GM13976 (cell line): ENCODE data around the gene CALR.
A peak's percentile ranks its signal among the peaks of the same experiment; 100 is the strongest.
"Not testable (repeated sequence)": the region's sequence is repeated elsewhere in the genome, so short reads cannot be mapped to it uniquely, and the experiment has no call there.

Experiments used
- DNase-seq: peaks from one replicate; pipeline ENCODE4 v3.0.0; 2012; ENCODE audit warnings: low spot score
- in situ Hi-C: fragments of 300-500 bp; cut with MboI; formaldehyde crosslinking; loops from one replicate; pipeline ENCODE4 v1.12.0; 2022; ENCODE audit warnings: low sequenced_read_pairs, mixed read lengths, inconsistent platforms; ENCODE audit not compliant: unreplicated experiment
- TF ChIP-seq, protein P1 (sequence below): IDR thresholded peaks from 2 replicates; pipeline ENCODE4 v1.5.1; 2012; ENCODE audit warnings: borderline replicate concordance, mild to moderate bottlenecking; ENCODE audit not compliant: insufficient read depth; ENCODE audit errors: extremely low read depth, missing control alignments, control extremely low read depth

Gene CALR

DNA sequence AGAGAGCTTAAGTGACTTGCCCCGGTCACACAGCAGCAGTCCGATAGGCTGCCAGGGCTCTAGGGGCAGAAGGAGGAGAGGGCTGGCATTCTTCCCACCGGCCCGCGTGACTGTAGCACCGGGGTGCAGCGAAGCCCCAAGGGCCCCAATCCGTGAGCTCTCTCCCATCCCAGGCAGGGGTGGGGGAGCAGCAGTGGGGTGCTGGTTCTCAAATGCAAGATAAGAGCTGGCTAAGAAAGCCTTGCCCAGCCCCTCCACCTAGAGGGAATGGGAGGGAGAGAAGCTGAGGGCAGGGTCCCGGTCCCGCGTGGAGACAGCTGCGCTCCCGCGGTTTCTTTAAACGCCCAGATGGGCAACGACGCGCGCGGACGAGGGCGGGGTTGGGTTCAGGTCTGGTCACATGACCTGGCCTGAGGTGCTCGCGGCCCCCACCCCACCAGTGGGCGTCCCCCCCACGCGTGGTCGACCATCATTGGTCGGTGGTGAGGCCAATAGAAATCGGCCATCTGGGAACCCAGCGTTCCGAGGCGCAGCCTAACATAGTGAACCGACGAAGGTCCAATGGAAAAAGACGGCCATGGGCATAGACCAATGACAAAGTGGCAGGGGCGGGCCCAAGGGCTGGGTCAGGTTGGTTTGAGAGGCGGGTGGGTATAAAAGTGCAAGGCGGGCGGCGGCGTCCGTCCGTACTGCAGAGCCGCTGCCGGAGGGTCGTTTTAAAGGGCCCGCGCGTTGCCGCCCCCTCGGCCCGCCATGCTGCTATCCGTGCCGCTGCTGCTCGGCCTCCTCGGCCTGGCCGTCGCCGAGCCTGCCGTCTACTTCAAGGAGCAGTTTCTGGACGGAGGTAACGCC, at the start of gene CALR:
TSS of gene CALR (plus strand) at position 683 of the 852 bp plus-strand sequence. CDS start at position 754, 71 bp downstream.
- TF ChIP-seq, protein P1, sequence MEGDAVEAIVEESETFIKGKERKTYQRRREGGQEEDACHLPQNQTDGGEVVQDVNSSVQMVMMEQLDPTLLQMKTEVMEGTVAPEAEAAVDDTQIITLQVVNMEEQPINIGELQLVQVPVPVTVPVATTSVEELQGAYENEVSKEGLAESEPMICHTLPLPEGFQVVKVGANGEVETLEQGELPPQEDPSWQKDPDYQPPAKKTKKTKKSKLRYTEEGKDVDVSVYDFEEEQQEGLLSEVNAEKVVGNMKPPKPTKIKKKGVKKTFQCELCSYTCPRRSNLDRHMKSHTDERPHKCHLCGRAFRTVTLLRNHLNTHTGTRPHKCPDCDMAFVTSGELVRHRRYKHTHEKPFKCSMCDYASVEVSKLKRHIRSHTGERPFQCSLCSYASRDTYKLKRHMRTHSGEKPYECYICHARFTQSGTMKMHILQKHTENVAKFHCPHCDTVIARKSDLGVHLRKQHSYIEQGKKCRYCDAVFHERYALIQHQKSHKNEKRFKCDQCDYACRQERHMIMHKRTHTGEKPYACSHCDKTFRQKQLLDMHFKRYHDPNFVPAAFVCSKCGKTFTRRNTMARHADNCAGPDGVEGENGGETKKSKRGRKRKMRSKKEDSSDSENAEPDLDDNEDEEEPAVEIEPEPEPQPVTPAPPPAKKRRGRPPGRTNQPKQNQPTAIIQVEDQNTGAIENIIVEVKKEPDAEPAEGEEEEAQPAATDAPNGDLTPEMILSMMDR: no peak
- in situ Hi-C loops: no loop called here
- DNase-seq: peak; percentile 97

DNA sequence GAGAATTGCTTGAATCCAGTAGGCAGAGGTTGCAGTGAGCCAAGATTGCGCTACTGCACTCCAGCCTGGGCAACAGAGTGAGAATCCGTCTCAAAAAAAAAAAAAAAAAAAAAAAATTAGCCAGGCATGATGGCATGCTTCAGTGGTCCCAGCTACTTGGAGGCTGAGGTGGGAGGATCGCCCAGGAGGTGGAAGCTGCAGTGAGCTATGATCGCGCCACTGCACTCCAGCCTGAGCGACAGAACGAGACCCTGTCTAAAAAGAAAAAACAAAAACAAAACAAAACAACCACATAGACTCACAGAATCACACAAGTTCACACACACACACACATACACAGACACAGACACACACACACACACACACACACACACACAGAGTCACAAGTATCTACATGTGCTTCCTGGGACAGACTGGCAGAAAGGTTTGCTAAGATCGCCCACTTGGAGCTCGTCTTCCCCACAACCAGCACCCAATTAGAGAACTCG, 48.1 kb upstream of the CALR start:
- in situ Hi-C loops, DNase-seq: not testable (repeated sequence)

DNA sequence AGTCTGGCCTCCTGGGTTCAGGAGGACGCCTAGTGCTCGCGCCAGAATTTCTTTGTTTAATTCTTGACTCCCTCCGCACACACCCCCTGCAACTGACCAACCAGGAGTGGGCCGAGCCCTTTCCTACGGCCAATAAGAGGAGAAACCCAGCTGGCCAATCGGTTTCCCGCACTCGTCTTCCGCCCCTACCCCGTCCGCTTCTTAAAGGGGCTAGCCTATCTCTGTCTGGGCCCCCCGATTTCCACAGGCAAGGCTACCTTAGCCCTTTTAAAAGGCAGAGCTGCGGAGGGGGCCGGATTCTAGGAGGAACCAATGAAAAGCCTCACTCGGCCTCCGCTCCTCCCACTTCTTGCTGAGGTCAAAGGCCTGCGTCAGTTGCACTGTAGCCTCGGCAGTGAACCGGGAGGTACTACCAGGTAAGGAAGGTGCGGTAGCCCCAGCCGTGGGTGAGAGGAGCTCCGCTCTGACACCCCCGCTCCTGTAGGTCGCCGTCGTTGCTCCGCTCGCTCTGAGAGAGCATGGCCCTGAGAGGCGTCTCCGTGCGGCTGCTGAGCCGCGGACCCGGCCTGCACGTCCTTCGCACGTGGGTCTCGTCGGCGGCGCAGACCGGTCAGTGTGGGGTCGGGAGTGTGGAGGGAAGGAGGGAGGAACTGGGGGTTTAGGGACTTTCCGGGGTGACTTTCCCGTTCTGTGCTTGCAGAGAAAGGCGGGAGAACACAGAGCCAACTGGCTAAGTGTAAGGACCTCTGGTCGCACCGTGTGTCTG, 47.4 kb upstream of the CALR start, which contains the start of gene GCDH:
TSS of gene GCDH (plus strand) at position 374 of the 766 bp plus-strand sequence. CDS start at position 519, 145 bp downstream.
- in situ Hi-C loops: no loop called here
- peak; percentile 97 for DNase-seq
- TF ChIP-seq, protein P1: no peak

DNA sequence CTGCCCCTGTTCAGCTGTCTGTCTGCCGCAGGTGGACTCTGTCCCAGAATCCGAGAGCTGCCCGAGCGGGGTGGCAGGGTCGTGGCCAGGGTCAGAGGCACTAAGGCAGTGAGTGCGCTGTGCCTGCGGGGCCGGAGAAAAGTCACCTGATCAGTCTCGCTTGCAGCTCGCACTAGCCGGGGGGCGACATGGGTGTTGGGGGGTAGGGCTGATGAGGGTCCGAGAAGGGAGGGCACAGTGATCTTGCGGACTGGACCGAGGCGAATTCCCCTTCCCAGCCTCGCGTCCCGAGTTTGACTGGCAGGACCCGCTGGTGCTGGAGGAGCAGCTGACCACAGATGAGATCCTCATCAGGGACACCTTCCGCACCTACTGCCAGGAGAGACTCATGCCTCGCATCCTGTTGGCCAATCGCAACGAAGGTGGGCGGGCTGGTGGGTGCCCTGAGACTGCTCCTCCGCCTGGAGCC, 46.8 kb upstream of the CALR start:
- TF ChIP-seq, protein P1: no peak
- DNase-seq: no peak
- in situ Hi-C loops: no loop called here

DNA sequence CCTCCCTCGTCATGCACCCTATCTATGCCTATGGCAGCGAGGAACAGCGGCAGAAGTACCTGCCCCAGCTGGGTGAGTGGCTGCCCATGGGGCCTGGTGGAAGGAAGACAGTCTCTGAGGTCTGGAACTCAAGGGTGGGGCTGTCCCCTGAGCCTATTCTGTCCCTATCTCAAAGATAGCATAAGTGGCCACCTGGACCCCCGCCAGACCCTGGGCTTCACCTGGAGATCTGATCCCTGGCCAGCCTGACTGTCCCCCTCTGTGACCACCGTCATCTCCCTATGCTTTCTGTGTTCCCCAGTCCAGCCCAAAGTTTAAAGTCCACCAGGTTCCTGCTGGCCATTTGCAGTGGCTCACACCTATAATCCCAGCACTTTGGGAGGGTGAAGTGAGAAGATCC, 44.8 kb upstream of the CALR start:
- in situ Hi-C loops: no loop called here
- TF ChIP-seq, protein P1: no peak
- DNase-seq: no peak

DNA sequence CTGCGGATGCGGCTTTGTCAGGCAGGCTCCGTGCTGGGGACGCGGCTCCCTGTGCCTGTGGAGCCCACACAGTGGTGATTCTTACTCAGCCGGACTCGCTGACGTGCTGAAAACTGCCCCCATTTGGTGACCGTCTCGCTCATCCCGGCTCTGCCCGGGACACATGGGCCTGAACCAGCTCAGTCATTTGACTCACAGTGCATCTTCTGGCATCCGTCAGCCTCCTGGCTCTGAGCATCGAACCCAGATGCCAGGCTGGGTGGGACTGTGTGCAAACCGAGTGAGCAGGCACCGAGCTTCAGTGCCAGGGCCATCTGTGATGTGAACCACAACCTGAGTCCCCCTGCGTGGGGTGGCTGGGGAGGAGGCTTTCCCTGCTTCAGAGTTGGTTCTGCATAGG, 41.9 kb upstream of the CALR start:
- in situ Hi-C loops: no loop called here

More for the DNA sequence above, 41.9 kb upstream of the CALR start:
- TF ChIP-seq, protein P1: no peak
- no peak for DNase-seq
